NCI-H2196 treated with DMSO at 0.1 percent for 48 hours (cell line): ENCODE data around the gene MAPK8IP3.

Experiments used
- DNase-seq: peaks from one replicate; lab custom pipeline; 2025; ENCODE audit not compliant: unreplicated experiment; lab: John Stamatoyannopoulos, UW

Gene MAPK8IP3

DNA sequence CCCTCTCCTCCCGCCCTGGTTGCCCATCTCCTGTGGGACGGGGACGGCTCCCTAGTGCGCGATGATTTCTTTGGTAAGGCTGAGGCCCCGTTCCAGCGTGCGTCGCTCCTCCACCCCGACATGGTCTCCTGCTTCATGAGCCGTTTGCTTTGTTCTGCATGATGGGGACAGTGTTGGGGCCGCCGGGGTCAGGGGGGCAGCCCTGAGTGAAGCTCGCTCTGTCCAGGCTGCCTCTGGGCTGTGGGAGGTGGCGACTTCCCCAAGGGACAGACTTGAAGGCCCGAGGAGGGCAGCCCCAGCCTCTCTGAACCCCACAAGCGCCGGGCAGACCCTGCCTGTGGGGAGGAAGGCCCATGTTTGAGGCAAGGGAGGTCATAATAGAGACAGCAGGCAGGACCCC is 52.9 kb downstream of the MAPK8IP3 start:
- no peak for DNase-seq

- DNase-seq: no peak
Measured at GRCh38 chr16:1759511-1759910, 53.5 kb downstream of the MAPK8IP3 start.

- DNase-seq: no peak
Measured at GRCh38 chr16:1760911-1761310, 54.9 kb downstream of the MAPK8IP3 start.

DNA sequence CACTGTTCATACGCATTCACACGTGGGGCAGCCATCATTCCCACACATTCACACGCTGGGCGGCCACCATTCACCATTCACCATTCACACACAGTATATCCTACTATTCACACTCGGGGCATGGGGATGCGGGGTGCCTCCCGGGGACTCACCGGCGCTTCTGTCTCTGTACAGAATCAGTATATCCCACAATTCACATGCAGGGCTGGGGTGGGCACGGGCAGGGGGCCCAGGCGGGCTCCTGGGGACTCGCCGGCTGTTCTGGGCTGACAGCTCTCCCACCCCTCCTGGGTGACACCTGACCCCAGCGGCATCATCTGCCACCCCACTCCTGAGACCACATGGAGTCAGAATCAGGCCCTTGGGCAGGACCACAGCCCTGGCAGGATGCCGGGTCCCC is 55.8 kb downstream of the MAPK8IP3 start:
- DNase-seq: no peak

GRCh38 chr16:1762196-1762878 is 56.3 kb downstream of the MAPK8IP3 start:
- no peak for DNase-seq

DNA sequence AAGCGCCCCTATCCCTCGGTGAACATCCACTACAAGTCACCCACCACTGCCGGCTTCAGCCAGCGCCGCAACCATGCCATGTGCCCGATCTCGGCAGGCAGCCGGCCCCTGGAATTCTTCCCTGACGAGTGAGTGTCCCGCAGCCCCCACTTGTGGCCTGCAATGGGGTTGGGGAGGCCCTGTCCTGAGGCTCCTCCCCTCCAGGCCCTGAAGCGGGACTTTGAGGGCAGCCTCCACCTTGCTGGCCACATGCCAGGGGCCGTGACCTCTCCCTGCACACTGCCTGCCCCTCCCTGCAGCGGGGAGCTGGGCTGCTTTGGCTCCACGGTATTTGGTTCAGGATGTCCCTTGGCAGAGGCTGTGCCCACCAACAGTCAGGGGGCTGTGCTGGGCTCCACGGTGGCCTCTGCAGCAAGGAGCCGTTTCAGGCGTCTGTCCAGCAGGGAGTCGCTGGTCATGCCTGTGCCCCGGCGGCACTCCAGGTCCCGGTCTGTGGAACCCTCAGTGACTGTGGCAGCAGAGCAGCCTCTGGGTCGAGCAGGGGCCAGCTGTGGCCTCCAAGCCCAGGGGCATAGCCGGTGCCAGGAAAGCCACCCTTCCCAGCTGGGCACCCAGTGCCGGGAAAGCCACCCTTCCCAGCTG is 57.0 kb downstream of the MAPK8IP3 start:
- no peak for DNase-seq

GRCh38 chr16:1763521-1764511 is 57.8 kb downstream of the MAPK8IP3 start:
- no peak for DNase-seq

- no peak for DNase-seq
Measured at GRCh38 chr16:1764971-1765370, 59.0 kb downstream of the MAPK8IP3 start.

- no peak for DNase-seq
Measured at GRCh38 chr16:1765826-1766225, 59.8 kb downstream of the MAPK8IP3 start.

GRCh38 chr16:1766231-1766630 is 60.2 kb downstream of the MAPK8IP3 start:
- no peak for DNase-seq

GRCh38 chr16:1766701-1767100 is 60.7 kb downstream of the MAPK8IP3 start:
- no peak for DNase-seq

DNA sequence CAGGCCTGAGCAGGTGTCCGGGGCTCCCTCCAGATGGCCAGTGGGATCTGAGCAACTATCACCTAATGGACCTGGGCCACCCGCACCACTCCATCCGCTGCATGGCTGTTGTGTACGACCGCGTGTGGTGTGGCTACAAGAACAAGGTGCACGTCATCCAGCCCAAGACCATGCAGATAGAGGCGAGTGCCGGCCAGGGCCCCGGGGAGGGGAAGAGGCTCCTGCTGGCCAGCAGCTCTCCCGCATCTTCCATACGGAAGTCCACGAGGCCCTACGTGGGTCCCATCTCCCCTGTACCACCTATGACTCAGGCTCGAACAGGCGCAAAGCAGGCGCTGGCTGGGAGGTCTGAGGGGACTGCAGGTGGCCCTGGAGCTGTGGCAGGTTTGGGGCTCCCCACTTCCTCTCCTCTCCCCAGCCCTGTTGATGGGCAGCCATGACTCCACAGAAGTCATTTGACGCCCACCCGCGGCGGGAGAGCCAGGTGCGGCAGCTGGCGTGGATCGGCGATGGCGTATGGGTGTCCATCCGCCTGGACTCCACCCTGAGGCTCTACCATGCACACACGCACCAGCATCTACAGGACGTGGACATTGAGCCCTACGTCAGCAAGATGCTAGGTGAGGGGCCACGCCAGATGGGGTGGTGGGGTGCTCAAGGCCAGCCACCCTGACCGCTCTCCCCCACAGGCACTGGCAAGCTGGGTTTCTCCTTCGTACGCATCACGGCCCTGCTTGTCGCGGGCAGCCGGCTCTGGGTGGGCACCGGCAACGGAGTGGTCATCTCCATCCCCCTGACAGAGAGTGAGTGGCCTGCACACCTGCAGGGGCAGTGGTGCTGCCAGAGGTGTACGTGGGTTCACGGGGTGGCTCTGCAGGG is 61.4 kb downstream of the MAPK8IP3 start:
- DNase-seq: no peak

DNA sequence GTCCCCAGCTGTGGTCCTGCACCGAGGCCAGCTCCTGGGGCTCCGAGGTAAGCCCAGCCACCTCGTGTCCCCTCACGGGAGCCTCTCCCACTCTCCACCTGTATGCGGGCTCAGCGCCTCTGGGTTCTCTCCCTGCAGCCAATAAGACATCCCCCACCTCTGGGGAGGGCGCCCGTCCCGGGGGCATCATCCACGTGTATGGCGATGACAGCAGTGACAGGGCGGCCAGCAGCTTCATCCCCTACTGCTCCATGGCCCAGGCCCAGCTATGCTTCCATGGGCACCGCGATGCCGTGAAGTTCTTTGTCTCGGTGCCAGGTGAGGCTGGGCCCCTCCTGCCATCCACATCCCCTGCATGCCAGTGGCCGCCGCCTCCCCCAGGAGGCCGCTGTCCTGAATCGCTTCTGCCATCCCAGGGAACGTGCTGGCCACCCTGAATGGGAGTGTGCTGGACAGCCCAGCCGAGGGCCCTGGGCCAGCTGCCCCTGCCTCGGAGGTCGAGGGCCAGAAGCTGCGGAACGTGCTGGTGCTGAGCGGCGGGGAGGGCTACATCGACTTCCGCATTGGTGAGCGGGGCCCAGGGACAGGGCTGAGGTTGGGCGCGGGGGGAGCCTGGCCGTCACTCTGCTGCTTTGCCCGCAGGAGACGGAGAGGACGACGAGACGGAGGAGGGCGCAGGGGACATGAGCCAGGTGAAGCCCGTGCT is 62.2 kb downstream of the MAPK8IP3 start:
- no peak for DNase-seq

DNA sequence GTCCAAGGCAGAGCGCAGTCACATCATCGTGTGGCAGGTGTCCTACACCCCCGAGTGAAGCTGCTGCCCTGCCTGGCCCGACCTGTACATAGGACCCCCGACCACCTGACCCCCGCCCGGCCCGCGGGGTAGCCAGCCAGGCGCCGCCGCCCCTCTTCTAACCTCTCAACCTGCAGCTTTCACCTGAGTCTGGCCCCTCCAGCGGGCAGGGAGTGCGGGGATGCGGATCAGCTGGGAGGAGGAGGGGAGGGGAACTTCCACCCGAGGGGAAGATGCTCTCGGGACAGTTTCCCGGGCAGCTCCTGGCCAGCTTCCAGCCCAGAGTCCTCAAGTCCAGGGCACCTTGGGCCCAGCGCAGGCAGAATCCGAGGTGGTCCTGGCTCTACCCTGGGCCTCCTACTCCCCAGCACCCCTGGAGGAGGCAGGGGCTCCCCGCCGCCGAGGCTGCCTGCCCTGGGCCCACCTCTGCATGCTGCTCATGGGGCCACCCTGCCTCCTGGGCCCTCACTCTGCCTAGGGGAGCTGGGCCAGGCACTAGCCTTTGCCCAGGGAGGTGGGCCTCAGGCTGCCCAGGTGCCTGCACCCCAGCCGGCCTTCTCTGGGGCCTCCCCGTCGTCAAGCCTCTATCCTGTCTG is 62.9 kb downstream of the MAPK8IP3 start:
- no peak for DNase-seq

GRCh38 chr16:1769402-1770300 is 63.7 kb downstream of the MAPK8IP3 start:
- no peak for DNase-seq

- peak; percentile 88 for DNase-seq
Measured at GRCh38 chr16:1770328-1771187, 64.6 kb downstream of the MAPK8IP3 start.

GRCh38 chr16:1771188-1771863 is 65.3 kb downstream of the MAPK8IP3 start, which contains the start of gene NME3:
Gene NME3, minus strand, starts transcription at chr16:1771543. Its CDS starts 9 bp downstream, at chr16:1771534.
- DNase-seq: peak; percentile 47
